Measurements from ENCODE around the gene MRPL12. TPM values are rescaled to one million over a fixed set of nuclear protein-coding genes. Genes with fewer than 3 reads are reported as not detected.

MRPL12 gene
- total RNA-seq, 1 experiment from 2014 or later, result 157 TPM

- no peaks in the 10 kb centered on the region for H3K9me3 ChIP-seq (ENCODE audit: control insufficient read depth, insufficient read depth, low read depth, low read length)
- in situ Hi-C loops (cut with HindIII; ENCODE audit: low pct_unique_long_range_greater_than_20kb, low sequenced_read_pairs), result no loop called here
- peaks cover 18% of the 10 kb centered on the region; the same call in 1 of the 2 replicates for H3K36me3 ChIP-seq (ENCODE audit: control insufficient read depth, insufficient read depth, low read length)
- no peaks in the 10 kb centered on the region for H3K27me3 ChIP-seq (ENCODE audit: control insufficient read depth, insufficient read depth, low read length)
- POLR2A ChIA-PET, result no interaction called here
- TF ChIP-seq, protein P1, sequence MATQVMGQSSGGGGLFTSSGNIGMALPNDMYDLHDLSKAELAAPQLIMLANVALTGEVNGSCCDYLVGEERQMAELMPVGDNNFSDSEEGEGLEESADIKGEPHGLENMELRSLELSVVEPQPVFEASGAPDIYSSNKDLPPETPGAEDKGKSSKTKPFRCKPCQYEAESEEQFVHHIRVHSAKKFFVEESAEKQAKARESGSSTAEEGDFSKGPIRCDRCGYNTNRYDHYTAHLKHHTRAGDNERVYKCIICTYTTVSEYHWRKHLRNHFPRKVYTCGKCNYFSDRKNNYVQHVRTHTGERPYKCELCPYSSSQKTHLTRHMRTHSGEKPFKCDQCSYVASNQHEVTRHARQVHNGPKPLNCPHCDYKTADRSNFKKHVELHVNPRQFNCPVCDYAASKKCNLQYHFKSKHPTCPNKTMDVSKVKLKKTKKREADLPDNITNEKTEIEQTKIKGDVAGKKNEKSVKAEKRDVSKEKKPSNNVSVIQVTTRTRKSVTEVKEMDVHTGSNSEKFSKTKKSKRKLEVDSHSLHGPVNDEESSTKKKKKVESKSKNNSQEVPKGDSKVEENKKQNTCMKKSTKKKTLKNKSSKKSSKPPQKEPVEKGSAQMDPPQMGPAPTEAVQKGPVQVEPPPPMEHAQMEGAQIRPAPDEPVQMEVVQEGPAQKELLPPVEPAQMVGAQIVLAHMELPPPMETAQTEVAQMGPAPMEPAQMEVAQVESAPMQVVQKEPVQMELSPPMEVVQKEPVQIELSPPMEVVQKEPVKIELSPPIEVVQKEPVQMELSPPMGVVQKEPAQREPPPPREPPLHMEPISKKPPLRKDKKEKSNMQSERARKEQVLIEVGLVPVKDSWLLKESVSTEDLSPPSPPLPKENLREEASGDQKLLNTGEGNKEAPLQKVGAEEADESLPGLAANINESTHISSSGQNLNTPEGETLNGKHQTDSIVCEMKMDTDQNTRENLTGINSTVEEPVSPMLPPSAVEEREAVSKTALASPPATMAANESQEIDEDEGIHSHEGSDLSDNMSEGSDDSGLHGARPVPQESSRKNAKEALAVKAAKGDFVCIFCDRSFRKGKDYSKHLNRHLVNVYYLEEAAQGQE (IDR thresholded peaks at IDR 0.05; ENCODE audit: insufficient read depth in 1 of 2, low read depth in 2 of 2, low read length in 1 of 2), result no peak
- no peak for TF ChIP-seq TCF7L2 (IDR thresholded peaks at IDR 0.05; ENCODE audit: low read depth, low read length)
- TF ChIP-seq CTCF (IDR thresholded peaks at IDR 0.05), result no peak
- no peak for TF ChIP-seq SIN3A (IDR thresholded peaks at IDR 0.05; ENCODE audit: borderline replicate concordance, insufficient read depth, low read depth, low read length)
- no peak for TF ChIP-seq POLR2AphosphoS5 (IDR thresholded peaks at IDR 0.05; ENCODE audit: low read depth, low read length)
- CTCF ChIA-PET, result no interaction called here
- intact Hi-C loops (cut with micrococcal nuclease; ENCODE audit: unreplicated experiment), result no loop called here
- H3K4me3 ChIP-seq (ENCODE audit: low read depth in 2 of 2, low read length in 2 of 2), result no peak overlapping the region
- H3K27ac ChIP-seq (ENCODE audit: low read length), result no peak overlapping the region
- ATAC-seq (no peak), DNase-seq (ENCODE audit: low read depth, low spot score) (no peak)
- H3K4me1 ChIP-seq (ENCODE audit: control insufficient read depth, insufficient read depth, low read length), result peaks cover 11% of the 10 kb centered on the region
- no TSS peak for BruUV-seq (replicated peaks)
Measured at GRCh38 chr17:81688616-81689015, 14.6 kb upstream of the MRPL12 start.

DNA sequence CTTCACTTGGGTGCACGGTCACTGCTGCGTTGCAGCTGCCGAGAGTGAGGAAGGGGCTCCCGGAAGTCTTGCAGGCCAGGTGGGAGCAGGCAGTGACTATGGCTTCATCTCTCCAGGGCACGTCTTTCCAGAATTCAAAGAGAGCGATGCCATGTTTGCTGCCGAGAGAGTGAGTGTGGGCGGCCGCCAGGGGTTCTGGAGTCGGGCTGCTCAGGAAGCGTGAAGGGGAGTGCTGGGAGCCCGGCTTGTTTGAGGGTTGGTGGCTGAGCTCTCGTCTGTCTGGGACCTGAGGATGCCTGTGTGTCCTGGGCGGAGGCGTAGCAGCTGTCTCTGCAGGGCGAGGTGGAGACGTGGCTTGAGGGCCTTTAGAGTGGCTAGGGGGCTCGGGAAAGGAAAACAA is 13.1 kb upstream of the MRPL12 start:
- Histone ChIP-seq H3K27me3 (ENCODE audit: control insufficient read depth, insufficient read depth, low read length) (no peaks in the 10 kb centered on the region), H3K27ac (ENCODE audit: low read length) (no peak overlapping the region), H3K36me3 (ENCODE audit: control insufficient read depth, insufficient read depth, low read length) (peaks cover 14% of the 10 kb centered on the region; the same call in 1 of the 2 replicates), H3K9me3 (ENCODE audit: control insufficient read depth, insufficient read depth, low read depth, low read length) (no peaks in the 10 kb centered on the region), H3K4me3 (ENCODE audit: low read depth in 2 of 2, low read length in 2 of 2) (no peak overlapping the region), H3K4me1 (ENCODE audit: control insufficient read depth, insufficient read depth, low read length) (peaks cover 7% of the 10 kb centered on the region)
- intact Hi-C loops (cut with micrococcal nuclease; ENCODE audit: unreplicated experiment) (no loop called here), in situ Hi-C loops (cut with HindIII; ENCODE audit: low pct_unique_long_range_greater_than_20kb, low sequenced_read_pairs) (no loop called here)
- ATAC-seq (no peak), DNase-seq (ENCODE audit: low read depth, low spot score) (no peak)
- ChIA-PET POLR2A (no interaction called here), CTCF (no interaction called here)
- no peak for TF ChIP-seq TCF7L2 (IDR thresholded peaks at IDR 0.05; ENCODE audit: low read depth, low read length)
- no peak for TF ChIP-seq SIN3A (IDR thresholded peaks at IDR 0.05; ENCODE audit: borderline replicate concordance, insufficient read depth, low read depth, low read length)
- TF ChIP-seq, protein P1 (IDR thresholded peaks at IDR 0.05; ENCODE audit: insufficient read depth in 1 of 2, low read depth in 2 of 2, low read length in 1 of 2), result no peak
- TF ChIP-seq POLR2AphosphoS5 (IDR thresholded peaks at IDR 0.05; ENCODE audit: low read depth, low read length), result no peak
- no peak for TF ChIP-seq CTCF (IDR thresholded peaks at IDR 0.05)
- BruUV-seq (replicated peaks), result no TSS peak
